GM18873 (cell line): ENCODE data around the gene E2F3.

Experiments
- ATAC-seq: cut with Tn5 transposase; IDR thresholded peaks from one replicate; pipeline ENCODE4 v1.9.1; 2021; ENCODE audit warnings: mild to moderate bottlenecking, moderate library complexity, moderate number of reproducible peaks; ENCODE audit not compliant: unreplicated experiment, low FRiP score

E2F3 gene

GRCh38 chr6:20400456-20401204, 1.0 kb upstream of the E2F3 start:
- ATAC-seq, result no peak

DNA sequence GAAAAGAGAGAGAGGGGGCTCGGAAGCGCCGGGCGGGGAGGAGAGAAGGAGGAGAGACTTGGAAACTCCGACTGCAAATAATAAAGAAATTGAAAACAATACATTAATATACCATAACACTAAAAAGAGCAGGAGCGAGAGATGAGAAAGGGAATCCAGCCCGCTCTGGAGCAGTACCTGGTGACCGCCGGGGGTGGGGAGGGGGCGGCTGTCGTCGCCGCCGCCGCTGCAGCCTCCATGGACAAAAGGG, 338 bp downstream of the E2F3 start:
- ATAC-seq, result no peak

DNA sequence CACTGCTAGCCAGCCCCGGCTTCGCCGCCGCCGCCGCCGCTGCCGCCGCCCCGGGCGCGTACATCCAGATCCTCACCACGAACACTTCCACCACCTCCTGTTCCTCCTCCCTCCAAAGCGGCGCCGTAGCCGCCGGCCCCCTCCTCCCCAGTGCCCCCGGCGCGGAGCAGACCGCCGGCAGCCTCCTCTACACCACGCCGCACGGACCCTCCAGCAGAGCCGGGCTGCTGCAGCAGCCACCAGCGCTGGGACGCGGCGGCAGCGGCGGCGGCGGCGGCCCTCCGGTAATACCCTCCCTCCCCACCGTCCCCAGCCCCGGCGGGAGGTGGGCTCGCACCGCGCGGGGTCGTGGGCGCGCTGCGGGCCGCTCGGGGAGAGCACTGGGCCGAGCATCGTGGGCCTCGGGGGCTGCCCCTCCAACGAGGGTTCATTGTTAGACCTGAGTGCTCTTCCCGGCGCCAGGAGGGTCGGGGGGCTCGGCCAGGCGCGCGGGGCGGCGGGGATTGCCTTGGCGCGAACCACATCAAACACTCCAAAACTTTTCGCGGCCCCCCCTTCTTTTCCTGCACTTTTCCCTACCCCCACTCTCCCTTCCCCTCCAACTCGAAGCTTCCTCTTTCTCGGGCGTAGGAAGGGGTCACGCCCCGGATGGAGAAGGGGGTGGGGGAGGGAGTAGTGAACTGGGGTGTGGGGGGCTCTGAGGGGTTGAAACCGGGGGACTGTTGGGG, 827 bp downstream of the E2F3 start:
- no peak for ATAC-seq

DNA sequence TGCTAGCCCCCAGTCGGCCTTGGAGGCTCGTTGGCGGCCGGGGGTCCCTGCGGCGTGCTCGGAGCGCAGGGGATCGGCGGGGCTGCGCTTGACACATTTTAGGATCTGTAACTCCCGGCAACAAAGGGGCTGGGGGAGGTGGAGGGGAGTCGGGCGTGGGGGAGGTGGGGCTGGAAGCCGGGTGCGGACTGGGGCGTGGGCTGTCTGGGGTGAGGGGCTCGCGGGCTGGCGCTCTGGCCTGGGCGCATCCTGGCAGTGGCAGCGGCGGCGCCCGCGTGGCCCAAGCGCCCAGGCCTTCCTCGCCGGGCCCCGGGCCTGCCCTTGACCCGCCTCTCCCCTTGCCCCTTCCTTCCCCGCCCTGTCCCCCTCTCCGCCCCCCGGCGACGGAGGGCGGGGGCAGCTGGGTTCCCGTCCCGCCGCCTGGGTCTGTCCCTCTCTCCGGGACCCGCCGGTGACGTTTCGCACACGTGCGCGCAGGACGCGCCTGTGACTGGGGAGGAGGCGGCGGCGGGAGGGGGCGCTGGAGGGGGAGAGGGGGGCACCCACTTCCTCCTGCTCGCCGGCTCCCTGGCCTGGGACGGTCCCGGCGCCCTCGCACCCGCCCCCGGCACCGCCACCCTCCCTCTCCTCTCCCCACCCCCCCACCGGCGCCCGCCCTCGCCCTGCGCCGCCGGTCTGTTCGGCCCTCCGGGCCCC, 1.5 kb downstream of the E2F3 start:
- ATAC-seq, result peak; percentile 32

GRCh38 chr6:20403766-20404640, 2.3 kb downstream of the E2F3 start:
- ATAC-seq, result no peak

DNA sequence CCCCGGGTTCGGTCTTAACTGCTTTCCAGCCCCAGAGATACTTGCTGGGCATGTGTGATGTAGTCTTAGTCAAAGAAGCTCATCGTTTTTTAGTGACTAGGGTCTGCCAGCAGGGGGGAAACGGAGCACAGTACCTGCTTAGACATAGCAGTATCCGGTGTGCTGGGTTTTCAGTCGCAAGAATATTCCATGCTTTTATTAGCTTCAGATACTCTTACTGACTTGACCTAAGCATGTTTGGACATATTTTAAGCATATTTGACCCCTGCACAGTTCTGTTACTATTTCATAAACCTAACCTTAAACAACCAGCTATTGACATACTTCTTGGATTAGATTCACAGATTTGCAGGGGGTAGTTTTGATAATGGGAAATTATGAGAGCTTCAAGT, 3.0 kb downstream of the E2F3 start:
- peak; percentile 32 for ATAC-seq

DNA sequence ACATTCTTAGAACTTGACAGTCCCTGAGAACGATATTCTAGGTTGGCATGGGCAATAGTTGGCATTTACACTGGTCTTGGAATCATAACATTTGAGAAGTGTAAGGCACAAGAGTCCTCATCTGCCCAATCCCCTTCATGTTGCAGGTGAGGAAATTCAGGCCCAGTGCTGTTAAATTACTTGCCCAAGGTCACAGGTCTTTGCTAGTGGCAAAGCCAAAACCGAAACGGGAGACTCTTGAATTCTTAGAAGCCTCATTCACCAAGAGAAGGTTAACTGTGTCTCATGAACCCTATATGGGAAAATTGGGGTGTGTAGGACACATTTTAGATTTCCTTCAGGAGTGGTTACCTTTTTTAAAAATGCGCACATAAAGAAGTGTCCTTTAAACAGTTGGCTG, 7.2 kb downstream of the E2F3 start:
- no peak for ATAC-seq

DNA sequence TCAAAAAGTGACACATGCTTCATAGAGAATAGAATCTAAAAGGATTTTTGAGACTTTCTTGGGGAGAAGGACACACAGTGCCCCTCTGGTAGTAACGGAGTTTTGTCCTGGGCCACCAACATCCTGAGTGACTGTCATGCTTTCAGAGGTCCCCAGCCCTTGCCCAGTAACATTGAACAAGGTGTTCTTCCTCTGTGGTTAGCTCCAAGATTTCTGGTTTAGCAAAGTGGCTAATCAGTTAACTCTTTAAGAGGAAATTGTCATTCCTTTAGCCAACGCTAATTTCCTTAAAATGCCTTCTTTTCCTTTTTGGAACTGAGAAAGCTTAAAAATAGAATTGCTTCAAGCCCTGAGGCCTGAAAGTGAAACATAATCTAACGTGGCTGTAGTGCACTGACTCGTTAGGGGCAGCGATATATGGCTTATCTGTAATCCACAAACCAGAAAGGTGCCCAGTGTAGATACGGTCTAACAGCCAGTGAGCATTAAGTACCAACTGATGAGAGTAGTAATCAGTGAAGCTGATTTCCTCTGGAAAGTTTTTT, 7.8 kb downstream of the E2F3 start:
- peak; percentile 92 for ATAC-seq

DNA sequence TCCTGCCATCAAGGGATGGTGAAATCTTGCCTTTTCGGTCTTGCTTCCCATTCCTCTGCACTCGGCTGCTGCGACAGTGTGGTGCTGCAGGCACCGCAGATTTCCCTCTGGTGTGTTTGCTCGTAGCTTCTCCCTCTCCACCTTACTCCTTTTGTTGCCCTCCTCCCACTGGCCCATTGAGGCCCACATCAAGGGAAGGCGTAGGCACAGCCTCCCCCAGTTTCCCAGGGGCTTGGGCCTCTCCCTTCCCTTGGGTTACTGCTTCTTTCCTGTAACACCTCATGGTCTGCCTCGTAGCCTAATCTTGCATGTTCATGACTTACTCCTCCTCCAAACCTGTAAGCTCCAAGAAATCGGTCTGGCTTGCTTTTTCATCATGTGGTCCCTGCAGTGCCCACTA, 9.9 kb downstream of the E2F3 start:
- no peak for ATAC-seq

- ATAC-seq, result no peak
These were observed 10.4 kb downstream of the E2F3 start for GRCh38 chr6:20411953-20412681.

GRCh38 chr6:20412682-20413073, 11.0 kb downstream of the E2F3 start:
- no peak for ATAC-seq

GRCh38 chr6:20413826-20414225, 12.1 kb downstream of the E2F3 start:
- ATAC-seq, result no peak

DNA sequence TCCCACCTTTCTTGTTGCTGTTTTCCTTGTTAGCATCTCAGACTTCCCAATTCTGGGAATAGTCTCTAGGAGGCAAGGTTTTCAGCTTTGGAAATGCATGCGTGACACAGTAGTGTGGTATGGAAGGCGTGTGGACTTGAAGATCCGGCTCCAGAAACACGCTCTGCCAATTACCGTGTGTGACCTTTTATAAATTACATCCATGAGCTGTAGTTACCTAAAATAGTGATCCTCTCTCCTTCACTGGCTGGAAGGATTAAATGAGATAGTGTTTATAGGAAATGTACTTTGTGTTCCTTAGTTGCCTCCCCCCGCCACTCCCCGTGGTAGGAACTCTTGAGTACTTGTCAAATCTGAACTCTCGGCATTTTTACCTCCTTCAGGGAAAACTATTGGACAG, 13.0 kb downstream of the E2F3 start:
- ATAC-seq, result no peak

DNA sequence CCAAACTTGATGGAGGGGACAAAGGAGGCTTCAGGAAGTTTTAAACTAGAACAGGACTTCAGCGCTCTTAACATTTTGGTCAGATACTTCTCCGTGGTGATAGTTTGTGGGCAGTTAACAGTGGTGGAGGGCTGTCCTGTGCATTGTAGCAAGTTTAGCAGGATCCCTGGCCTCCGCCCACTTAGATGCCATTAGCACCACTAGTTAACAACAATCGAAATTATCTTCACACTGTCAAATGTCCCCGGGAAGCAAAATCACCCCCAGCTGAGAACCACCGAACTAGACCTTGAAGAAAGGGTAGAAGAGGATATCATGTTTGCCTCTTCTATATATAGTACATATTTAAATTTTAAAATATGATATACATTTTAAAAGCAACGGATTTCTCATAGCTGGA, 13.6 kb downstream of the E2F3 start:
- no peak for ATAC-seq

GRCh38 chr6:20415712-20416454, 14.2 kb downstream of the E2F3 start:
- no peak for ATAC-seq

GRCh38 chr6:20416567-20417345, 15.1 kb downstream of the E2F3 start:
- no peak for ATAC-seq

DNA sequence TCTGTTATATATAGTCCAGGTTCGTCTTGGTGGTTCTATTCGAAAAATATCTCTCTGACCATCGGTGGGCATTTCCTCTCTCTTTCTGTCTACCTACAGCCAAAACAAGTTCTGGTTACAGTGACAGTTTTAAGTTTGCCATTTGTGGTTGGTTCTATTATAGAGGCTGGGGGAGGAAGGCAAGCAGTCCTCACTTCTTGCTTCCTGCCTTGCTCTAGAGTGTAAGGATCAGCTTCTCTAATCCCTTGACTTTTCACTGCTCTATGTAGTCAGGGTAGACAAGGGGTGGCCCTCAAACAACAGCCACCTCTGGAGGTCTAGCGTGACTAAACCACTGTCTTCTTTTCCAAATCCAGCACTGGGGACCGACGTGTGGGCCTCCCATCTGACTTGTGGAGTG, 16.1 kb downstream of the E2F3 start:
- ATAC-seq, result peak; percentile 57
